Raji (cell line): Measurements from ENCODE around the gene ALDH4A1.

Experiments used
- POLR2A ChIP-seq: IDR thresholded peaks from 2 replicates; pipeline ENCODE4 v1.6.1; 2011; ENCODE audit warnings: low read depth, low read length, control low read depth; ENCODE audit not compliant: insufficient read depth

The ALDH4A1 gene

GRCh38 chr1:18899363-18900049, 2.8 kb downstream of the ALDH4A1 start:
- TF ChIP-seq POLR2A: no peak

- no peak for TF ChIP-seq POLR2A
These were observed 3.8 kb downstream of the ALDH4A1 start for GRCh38 chr1:18898567-18898966.

GRCh38 chr1:18895317-18895716, 7.0 kb downstream of the ALDH4A1 start:
- no peak for TF ChIP-seq POLR2A

- TF ChIP-seq POLR2A: no peak
These were observed 9.2 kb downstream of the ALDH4A1 start for GRCh38 chr1:18893120-18893519.

- no peak for TF ChIP-seq POLR2A
These were observed 11.0 kb downstream of the ALDH4A1 start for GRCh38 chr1:18891426-18891780.

GRCh38 chr1:18890706-18891425, 11.5 kb downstream of the ALDH4A1 start:
- no peak for TF ChIP-seq POLR2A

GRCh38 chr1:18886003-18886335, 16.4 kb downstream of the ALDH4A1 start:
- no peak for TF ChIP-seq POLR2A

GRCh38 chr1:18885311-18886002, 16.9 kb downstream of the ALDH4A1 start:
- no peak for TF ChIP-seq POLR2A

GRCh38 chr1:18884727-18885126, 17.6 kb downstream of the ALDH4A1 start:
- no peak for TF ChIP-seq POLR2A

GRCh38 chr1:18884419-18884717, 18.0 kb downstream of the ALDH4A1 start:
- no peak for TF ChIP-seq POLR2A

GRCh38 chr1:18883636-18884418, 18.5 kb downstream of the ALDH4A1 start:
- no peak for TF ChIP-seq POLR2A

- no peak for TF ChIP-seq POLR2A
These were observed 19.3 kb downstream of the ALDH4A1 start for GRCh38 chr1:18883079-18883478.

- no peak for TF ChIP-seq POLR2A
These were observed 19.9 kb downstream of the ALDH4A1 start for GRCh38 chr1:18882486-18882885.

- TF ChIP-seq POLR2A: no peak
These were observed 20.5 kb downstream of the ALDH4A1 start for GRCh38 chr1:18881642-18882431.

- no peak for TF ChIP-seq POLR2A
These were observed 21.2 kb downstream of the ALDH4A1 start for GRCh38 chr1:18881164-18881563.
